VCaP (cell line): ENCODE data around the gene TMEM101.

ENCODE experiments used
- H3K27ac ChIP-seq: fragments of 450-650 bp; 2 replicates; pipeline ENCODE4 v1.5.1; 2017
- TF ChIP-seq, protein P1 (sequence below): fragments of 450-650 bp; conservative IDR thresholded peaks from 2 replicates; pipeline ENCODE4 v1.5.1; 2017; ENCODE audit warnings: mild to moderate bottlenecking, moderate library complexity

Gene TMEM101

DNA sequence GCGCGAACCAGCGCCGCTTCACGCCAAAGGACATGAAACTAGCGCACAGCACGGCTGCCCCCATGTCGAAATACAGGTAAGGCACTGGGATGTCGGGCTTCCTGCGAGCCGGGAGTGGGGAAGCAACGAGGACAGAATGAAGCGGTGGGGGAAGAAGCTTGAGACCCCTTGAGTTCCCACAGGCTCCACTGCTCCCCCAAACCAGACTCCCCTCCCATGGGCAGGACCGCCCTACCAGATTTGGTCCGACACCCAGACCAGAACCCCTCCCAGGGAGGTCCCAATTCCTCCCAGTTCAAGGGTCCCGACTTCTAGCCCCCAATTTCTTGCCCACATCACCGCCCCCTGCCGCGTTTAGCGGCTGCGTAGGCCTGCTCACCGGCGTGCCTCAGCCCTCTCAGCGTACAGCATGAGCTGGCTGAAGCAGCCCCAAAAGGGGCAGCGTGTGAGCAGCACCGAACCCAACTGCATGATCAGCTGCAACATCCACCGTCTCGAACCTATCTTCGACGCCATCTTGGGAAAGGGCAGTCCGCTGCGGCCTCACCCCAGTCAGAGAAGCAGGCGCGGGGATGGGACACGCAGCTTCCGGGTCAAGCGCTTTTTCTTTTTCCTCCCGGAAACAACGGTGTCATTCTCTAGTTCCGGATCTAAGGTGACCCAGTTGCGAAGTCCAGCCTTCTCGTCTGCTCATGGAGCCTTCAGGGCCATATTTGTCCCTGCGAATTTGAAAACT is at the start of gene TMEM101:
Gene TMEM101, minus strand, starts transcription at position 527 of the 736 bp plus-strand sequence. Its CDS starts 11 bp downstream, at position 516.
- peak within 1 kb of the TSS; percentile 95 for H3K27ac ChIP-seq
- TF ChIP-seq, protein P1, sequence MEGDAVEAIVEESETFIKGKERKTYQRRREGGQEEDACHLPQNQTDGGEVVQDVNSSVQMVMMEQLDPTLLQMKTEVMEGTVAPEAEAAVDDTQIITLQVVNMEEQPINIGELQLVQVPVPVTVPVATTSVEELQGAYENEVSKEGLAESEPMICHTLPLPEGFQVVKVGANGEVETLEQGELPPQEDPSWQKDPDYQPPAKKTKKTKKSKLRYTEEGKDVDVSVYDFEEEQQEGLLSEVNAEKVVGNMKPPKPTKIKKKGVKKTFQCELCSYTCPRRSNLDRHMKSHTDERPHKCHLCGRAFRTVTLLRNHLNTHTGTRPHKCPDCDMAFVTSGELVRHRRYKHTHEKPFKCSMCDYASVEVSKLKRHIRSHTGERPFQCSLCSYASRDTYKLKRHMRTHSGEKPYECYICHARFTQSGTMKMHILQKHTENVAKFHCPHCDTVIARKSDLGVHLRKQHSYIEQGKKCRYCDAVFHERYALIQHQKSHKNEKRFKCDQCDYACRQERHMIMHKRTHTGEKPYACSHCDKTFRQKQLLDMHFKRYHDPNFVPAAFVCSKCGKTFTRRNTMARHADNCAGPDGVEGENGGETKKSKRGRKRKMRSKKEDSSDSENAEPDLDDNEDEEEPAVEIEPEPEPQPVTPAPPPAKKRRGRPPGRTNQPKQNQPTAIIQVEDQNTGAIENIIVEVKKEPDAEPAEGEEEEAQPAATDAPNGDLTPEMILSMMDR = no peak

DNA sequence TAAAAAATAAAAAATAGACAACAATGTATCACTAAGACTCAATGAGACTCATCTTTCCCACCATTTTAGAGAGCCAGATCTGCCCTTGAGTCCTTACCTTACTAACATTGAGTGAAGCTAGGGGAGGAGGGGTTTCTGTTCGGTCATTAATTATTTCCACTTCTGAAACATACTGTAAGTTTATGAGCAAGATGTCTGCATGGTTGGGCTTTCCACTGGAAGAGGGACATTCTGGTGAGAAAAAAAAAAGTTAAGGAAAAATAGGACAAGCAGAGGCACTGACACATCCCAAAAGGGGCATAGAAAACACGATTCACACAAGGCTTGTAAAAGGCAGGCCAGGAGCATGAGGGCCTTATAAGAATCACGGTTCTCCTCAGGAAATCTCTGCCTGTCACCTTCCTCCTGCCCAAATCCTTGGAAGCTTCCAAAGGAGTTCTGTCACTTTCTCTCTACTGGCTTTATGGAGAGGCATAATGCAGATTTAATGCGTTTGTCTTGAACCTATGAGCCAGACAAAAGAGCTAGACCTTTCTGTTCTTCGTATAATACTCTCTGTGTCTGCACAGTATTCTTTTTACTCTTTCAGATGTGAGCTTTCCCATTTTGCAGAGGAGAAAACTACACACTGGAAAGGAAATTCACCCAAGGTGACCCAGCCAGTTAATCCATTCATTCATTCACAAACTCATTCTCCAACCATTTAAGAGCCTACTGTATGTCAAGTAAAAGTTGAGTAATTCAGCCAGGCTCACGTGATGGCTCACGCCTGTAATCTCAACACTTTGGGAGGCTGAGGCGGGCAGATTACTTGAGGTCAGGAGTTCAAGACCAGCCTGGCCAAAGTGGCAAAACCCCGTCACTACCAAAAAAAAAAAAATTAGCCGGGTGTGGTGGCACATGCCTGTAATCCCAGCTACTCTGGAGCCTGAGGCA is 49.2 kb upstream of the TMEM101 start:
- H3K27ac ChIP-seq = peak overlapping the region; percentile 99
- TF ChIP-seq, protein P1 = no peak

GRCh38 chr17:44062871-44063270 is 48.1 kb upstream of the TMEM101 start:
- H3K27ac ChIP-seq = 0 out of 2 replicates have a peak overlapping the region, but pooled peaks have one; percentile 99
- TF ChIP-seq, protein P1 = no peak

DNA sequence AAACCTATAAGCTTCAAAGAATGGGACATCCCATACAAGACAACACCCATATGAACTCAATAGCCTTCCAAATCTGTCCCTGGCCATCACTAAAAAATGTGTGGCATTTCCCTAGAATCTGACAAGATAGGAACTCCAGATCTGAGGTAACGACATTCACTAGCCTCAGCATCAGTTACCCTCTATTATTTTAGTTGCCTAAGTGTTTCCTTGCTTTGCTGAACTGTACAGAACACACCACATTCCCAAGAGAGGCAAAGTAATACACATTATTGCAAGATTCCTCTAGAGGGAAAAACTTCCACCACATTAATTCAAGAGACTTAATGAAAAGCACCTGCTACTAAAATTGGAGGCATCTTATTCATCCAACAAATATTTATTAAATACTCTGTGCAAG is 46.7 kb upstream of the TMEM101 start:
- TF ChIP-seq, protein P1 = no peak
- no peak overlapping the region for H3K27ac ChIP-seq

DNA sequence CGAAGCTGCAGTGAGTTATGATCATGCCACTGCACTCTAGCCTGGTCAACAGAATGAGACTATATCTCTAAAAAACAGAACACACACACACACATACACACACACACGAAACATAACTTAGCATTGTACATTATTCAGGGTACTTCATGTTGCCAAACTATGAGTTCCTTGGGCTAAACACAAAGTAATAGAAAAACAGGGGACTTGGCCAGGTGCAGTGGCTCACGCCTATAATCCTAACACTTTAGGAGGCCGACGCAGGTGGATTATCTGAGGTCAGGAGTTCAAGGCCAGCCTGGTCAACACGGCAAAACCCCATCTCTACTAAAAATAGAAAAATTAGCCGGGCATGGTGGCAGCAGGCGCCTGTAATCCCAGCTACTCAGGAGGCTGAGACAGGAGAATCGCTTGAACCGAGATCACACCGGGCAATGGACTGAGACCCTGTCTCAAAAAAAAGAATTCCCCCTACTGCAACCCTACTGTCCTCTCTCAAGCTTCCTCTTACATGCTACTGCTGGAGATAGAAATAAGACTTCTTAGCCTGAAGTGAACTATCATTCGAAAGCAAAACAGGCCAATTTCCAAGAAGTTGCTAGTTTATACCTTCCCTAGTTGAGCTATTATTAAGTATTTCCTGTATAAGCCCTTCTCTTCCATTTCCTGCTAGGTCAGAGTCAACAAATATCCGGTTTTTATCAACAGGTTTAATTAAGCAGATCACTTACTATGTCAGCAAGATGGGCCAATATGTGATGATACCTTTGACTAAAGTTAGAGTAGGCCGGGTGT is 44.5 kb upstream of the TMEM101 start:
- H3K27ac ChIP-seq = no peak overlapping the region
- TF ChIP-seq, protein P1 = no peak

DNA sequence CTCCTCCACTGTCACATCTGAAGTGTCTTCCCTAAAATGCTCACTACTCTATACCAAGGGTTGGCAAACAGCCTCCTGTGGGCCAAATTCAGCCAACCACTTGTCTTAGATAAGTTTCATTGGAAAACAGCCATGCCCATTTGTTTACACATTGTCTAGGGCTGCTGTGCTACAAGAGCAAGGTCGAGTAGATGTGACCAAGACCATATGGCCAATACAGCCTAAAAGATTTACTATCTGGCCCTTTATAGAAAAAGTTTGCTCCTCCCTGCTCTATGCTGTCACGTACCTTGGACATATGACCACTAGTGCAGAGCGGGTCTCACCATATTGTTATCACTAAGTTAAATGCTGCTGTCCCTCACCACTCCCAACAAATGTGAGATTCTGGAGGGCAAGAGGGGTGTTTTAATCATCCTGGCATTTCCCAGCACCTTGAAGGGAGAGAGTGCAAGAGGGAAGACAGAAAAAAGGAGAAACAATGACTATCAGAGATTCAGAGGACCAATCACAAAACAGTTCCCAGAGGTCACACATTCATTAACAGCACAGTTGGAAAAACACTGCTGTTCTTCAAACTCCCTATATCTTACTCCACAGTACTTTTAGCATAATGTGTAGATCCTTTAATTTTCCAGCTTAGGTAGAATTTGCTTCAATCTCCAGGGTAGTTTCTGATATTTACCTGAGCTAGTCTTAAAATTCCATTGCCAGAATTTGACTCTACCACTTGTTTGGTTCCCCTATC is 38.5 kb upstream of the TMEM101 start:
- TF ChIP-seq, protein P1 = no peak
- H3K27ac ChIP-seq = peak overlapping the region; percentile 8
